A549 treated with Mapracorat at 1 μM for 4 hours (cell line): ENCODE measurements around the gene ASXL2. TPM values are rescaled to one million over a fixed set of nuclear protein-coding genes. Genes with fewer than 3 reads are reported as not detected.

Experiments
- total RNA-seq: library from RNA; stranded (reverse); fragments of 200-300 nt; extraction: Qiagen RNA extraction; gene quantifications from 5 replicates; pipeline ENCODE4 v1.2.3, GENCODE V29; 2022

The ASXL2 gene
- 10.0 to 15.0 TPM (median 14.0 TPM) in 5 replicates for total RNA-seq

GRCh38 chr2:25878361-25879132 lies at the start of gene ASXL2:
TSS of gene ASXL2 (minus strand) at chr2:25878487. CDS start at chr2:25878222, 265 bp downstream.

Other genes starting within 250 kb of the ASXL2 start
- 6.8 to 11.4 TPM (median 10.2 TPM) in 5 replicates for gene DTNB, start 204.9 kb downstream of the ASXL2 start, total RNA-seq
- 37.6 to 50.4 TPM (median 44.4 TPM) in 5 replicates for gene KIF3C, start 104.0 kb upstream of the ASXL2 start, total RNA-seq
- gene RAB10, start 155.6 kb upstream of the ASXL2 start, total RNA-seq: 238 to 312 TPM (median 245 TPM) in 5 replicates